B cell (primary cell): ENCODE data around the gene FXYD4. TPM values are rescaled to one million over a fixed set of nuclear protein-coding genes. Genes with fewer than 3 reads are reported as not detected.

Experiments
- ATAC-seq: fragments of 200-7000 bp; cut with Tn5 transposase; one replicate; pipeline ENCODE4 v1.10.0; 2021; ENCODE audit warnings: low read depth, mild to moderate bottlenecking, moderate number of reproducible peaks, moderate library complexity
- CTCF ChIA-PET: fragments of 350-600 bp; sonication (Branson Sonifier 250); formaldehyde crosslinking; loops from one replicate; lab custom pipeline; 2021; ENCODE audit warnings: antibody characterized with exemption, inconsistent platforms; lab: Charles Lee
- POLR2A ChIA-PET: fragments of 350-600 bp; sonication (Branson Sonifier 250); formaldehyde crosslinking; loops from one replicate; lab custom pipeline; 2021; ENCODE audit warnings: antibody characterized with exemption; lab: Charles Lee
- DNase-seq: peaks from one replicate; pipeline ENCODE4 v3.0.0; 2013
- H2AFZ ChIP-seq: 2 replicates; pipeline ENCODE4 v1.6.1; 2012; ENCODE audit warnings: mild to moderate bottlenecking, low read depth, low read length; ENCODE audit not compliant: insufficient read depth, poor library complexity, severe bottlenecking
- H3K27ac ChIP-seq, 2 donors: 1 replicate in 1 of 2; 2 replicates in 1 of 2; pipeline ENCODE4 v1.5.1; 2012 to 2013; ENCODE audit warnings: low read length in 2 of 2, mild to moderate bottlenecking in 2 of 2, moderate library complexity in 1 of 2
- H3K27me3 ChIP-seq, 4 experiments: fragments of 200-600 bp in 1 of 4; sonication (generic) in 1 of 4; replicated peaks in 1 of 4; 1 replicate in 2 of 4; 2 replicates in 2 of 4; pipeline versions ENCODE4 v1.6.1 to v1.7.0; 2013 to 2016; ENCODE audit warnings: low read length in 3 of 4, mild to moderate bottlenecking in 2 of 4, mixed read lengths in 1 of 4, moderate library complexity in 1 of 4; ENCODE audit not compliant: insufficient read depth in 4 of 4, control insufficient read depth in 3 of 4; ENCODE audit errors: control extremely low read depth in 1 of 4
- H3K36me3 ChIP-seq, 2 experiments: replicated peaks in 1 of 2; 1 replicate in 1 of 2; 2 replicates in 1 of 2; pipeline versions ENCODE4 v1.6.1 to v1.7.1; 2013; ENCODE audit warnings: low read length in 1 of 2; ENCODE audit not compliant: insufficient read depth in 2 of 2, control insufficient read depth in 1 of 2; ENCODE audit errors: control extremely low read depth in 1 of 2, extremely low read depth in 1 of 2
- H3K4me1 ChIP-seq, 2 donors: fragments of 200-600 bp in 1 of 2; sonication (generic) in 1 of 2; 1 replicate in 1 of 2; 2 replicates in 1 of 2; pipeline versions ENCODE4 v1.5.1 to v1.6.1; 2013 to 2017; ENCODE audit warnings: low read length in 2 of 2; ENCODE audit not compliant: control insufficient read depth in 2 of 2, insufficient read depth in 2 of 2
- H3K4me2 ChIP-seq: replicated peaks from 2 replicates; pipeline ENCODE3; 2012; ENCODE audit warnings: mild to moderate bottlenecking, low read depth, low read length; ENCODE audit not compliant: poor library complexity, severe bottlenecking
- H3K4me3 ChIP-seq, 5 experiments: fragments of 200-600 bp in 1 of 5; sonication (generic) in 1 of 5; 1 replicate in 3 of 5; 2 replicates in 2 of 5; pipeline versions ENCODE4 v1.5.1 to v1.7.0; 2011 to 2016; ENCODE audit warnings: low read length in 4 of 5, mild to moderate bottlenecking in 4 of 5, low read depth in 2 of 5, control low read depth in 1 of 5, moderate library complexity in 1 of 5; ENCODE audit not compliant: insufficient read depth in 1 of 5; ENCODE audit errors: control extremely low read depth in 1 of 5, extremely low read depth in 1 of 5
- H3K79me2 ChIP-seq: fragments of 200-600 bp; sonication (generic); one replicate; pipeline ENCODE4 v1.6.0; 2016; ENCODE audit warnings: low read length; ENCODE audit not compliant: control insufficient read depth, insufficient read depth
- H3K9ac ChIP-seq: fragments of 200-600 bp; sonication (generic); 2 replicates; pipeline ENCODE4 v1.6.1; 2017; ENCODE audit warnings: mild to moderate bottlenecking, low read length, moderate library complexity
- H3K9me3 ChIP-seq, 3 donors: one replicate each; pipeline versions ENCODE4 v1.6.1 to v1.7.1; 2013; ENCODE audit warnings: low read length in 2 of 3; ENCODE audit not compliant: control insufficient read depth in 2 of 3, insufficient read depth in 1 of 3; ENCODE audit errors: control extremely low read depth in 1 of 3
- H4K20me1 ChIP-seq: 2 replicates; pipeline ENCODE4 v1.6.0; 2012; ENCODE audit warnings: mild to moderate bottlenecking, low read length; ENCODE audit not compliant: insufficient read depth, control insufficient read depth, poor library complexity, severe bottlenecking
- H3K27ac Mint-ChIP-seq: one replicate; pipeline ENCODE4 v1.8.0; 2021; ENCODE audit warnings: mixed read lengths
- H3K27me3 Mint-ChIP-seq: one replicate; pipeline ENCODE4 v1.8.0; 2021; ENCODE audit warnings: mixed read lengths
- H3K4me1 Mint-ChIP-seq: one replicate; pipeline ENCODE4 v1.8.0; 2021; ENCODE audit warnings: mixed read lengths
- H3K4me3 Mint-ChIP-seq: one replicate; pipeline ENCODE4 v1.8.0; 2021; ENCODE audit warnings: mixed read lengths
- H3K9me3 Mint-ChIP-seq: one replicate; pipeline ENCODE4 v1.8.0; 2022; ENCODE audit warnings: mixed read lengths; ENCODE audit not compliant: insufficient read depth
- EZH2 ChIP-seq: IDR thresholded peaks from 2 replicates; pipeline ENCODE4 v1.6.1; 2012; ENCODE audit warnings: borderline replicate concordance, low read depth, mild to moderate bottlenecking, moderate library complexity, low read length; ENCODE audit not compliant: insufficient read depth, poor library complexity, severe bottlenecking
- WGBS: methylation state at CpG from one replicate; pipeline ENCODE4 v1.1.5; 2013; ENCODE audit warnings: missing lambda C conversion rate; ENCODE audit not compliant: insufficient coverage; 5-methylcytosine and 5-hydroxymethylcytosine counted together
- intact Hi-C: fragments of 100-400 bp; cut with micrococcal nuclease; formaldehyde crosslinking; loops from one replicate; pipeline ENCODE4 v1.10.0; 2022
- polyA plus RNA-seq: library from polyadenylated mRNA; depleted of rRNA; stranded (reverse); fragments of >200 nt; gene quantifications from 2 replicates; pipeline ENCODE4 v1.2.3, GENCODE V29; 2012
- total RNA-seq, 2 donors: library from RNA; stranded (reverse); fragments of 120-200 nt in 1 of 2; gene quantifications; 1 replicate in 1 of 2; 2 replicates in 1 of 2; pipeline versions ENCODE4 v1.2.3 to v1.2.4, GENCODE V29; 2013 to 2022
- TF ChIP-seq, protein P1 (sequence below): fragments of 200-600 bp; IDR thresholded peaks from one replicate; pipeline ENCODE4 v1.8.0; 2022; ENCODE audit warnings: antibody characterized with exemption, mild to moderate bottlenecking

Gene FXYD4
- total and polyA plus RNA-seq, 2 donors (not counting 1 experiment from before 2014, with no cell fraction given), result not detected

- Histone ChIP-seq H3K36me3 (no peaks in the 10 kb centered on the region), H3K27ac (peak within 1 kb of the TSS; percentile 100), H4K20me1 (peaks cover 42% of the 10 kb centered on the region), H2AFZ (peak within 1 kb of the TSS; percentile 67), H3K79me2 (peaks cover 61% of the 10 kb centered on the region), H3K27me3 (no peaks in the 10 kb centered on the region), H3K9ac (peak within 1 kb of the TSS; percentile 99), H3K4me2 (peak within 1 kb of the TSS; percentile 100), H3K4me3 (peak within 1 kb of the TSS; percentile 79 to 92 (median 83)), H3K4me1 (peaks cover 27 to 44% of the 10 kb centered on the region in 2 donors), H3K9me3 (no peaks in the 10 kb centered on the region)
- POLR2A ChIA-PET, result interaction anchor here (0.8 to 3.0 kb wide), 11 partner anchors 9 to 207 kb away, joined by 3 to 19 read pairs (median 9); partner anchors contain the start of gene ZNF487
- H3K4me3 Mint-ChIP-seq, result peak within 1 kb of the TSS; percentile 98
- TF ChIP-seq, protein P1, sequence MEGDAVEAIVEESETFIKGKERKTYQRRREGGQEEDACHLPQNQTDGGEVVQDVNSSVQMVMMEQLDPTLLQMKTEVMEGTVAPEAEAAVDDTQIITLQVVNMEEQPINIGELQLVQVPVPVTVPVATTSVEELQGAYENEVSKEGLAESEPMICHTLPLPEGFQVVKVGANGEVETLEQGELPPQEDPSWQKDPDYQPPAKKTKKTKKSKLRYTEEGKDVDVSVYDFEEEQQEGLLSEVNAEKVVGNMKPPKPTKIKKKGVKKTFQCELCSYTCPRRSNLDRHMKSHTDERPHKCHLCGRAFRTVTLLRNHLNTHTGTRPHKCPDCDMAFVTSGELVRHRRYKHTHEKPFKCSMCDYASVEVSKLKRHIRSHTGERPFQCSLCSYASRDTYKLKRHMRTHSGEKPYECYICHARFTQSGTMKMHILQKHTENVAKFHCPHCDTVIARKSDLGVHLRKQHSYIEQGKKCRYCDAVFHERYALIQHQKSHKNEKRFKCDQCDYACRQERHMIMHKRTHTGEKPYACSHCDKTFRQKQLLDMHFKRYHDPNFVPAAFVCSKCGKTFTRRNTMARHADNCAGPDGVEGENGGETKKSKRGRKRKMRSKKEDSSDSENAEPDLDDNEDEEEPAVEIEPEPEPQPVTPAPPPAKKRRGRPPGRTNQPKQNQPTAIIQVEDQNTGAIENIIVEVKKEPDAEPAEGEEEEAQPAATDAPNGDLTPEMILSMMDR, result no peak
- TF ChIP-seq EZH2, result no peak
- no peaks in the 10 kb centered on the region for H3K9me3 Mint-ChIP-seq
- H3K4me1 Mint-ChIP-seq, result peaks cover 26% of the 10 kb centered on the region
- H3K27ac Mint-ChIP-seq, result peak within 1 kb of the TSS; percentile 98
- intact Hi-C loops, result loop anchor here (1.0 to 5.0 kb wide), 8 partner anchors 11 to 857 kb away; partner anchors contain the start of genes BMS1, CSGALNACT2, ZNF32 and ZNF33B
- under 1% methylated on average over 61 of the region's 68 CpGs for WGBS
- CTCF ChIA-PET, result interaction anchor here (0.6 to 1.9 kb wide), 7 partner anchors 10 to 269 kb away, joined by 3 to 13 read pairs (median 7); no protein-coding TSS in a partner anchor
- peak; percentile 99 for DNase-seq
- peak; percentile 73 for ATAC-seq
- no peaks in the 10 kb centered on the region for H3K27me3 Mint-ChIP-seq
Observed at GRCh38 chr10:43408710-43409384, 37.4 kb downstream of the FXYD4 start, which contains the start of gene HNRNPF. TSS of gene HNRNPF (minus strand) at chr10:43409186. CDS start at chr10:43387884, 21,302 bp downstream.
